ENCODE results near the gene TRPM2.

Gene TRPM2

DNA sequence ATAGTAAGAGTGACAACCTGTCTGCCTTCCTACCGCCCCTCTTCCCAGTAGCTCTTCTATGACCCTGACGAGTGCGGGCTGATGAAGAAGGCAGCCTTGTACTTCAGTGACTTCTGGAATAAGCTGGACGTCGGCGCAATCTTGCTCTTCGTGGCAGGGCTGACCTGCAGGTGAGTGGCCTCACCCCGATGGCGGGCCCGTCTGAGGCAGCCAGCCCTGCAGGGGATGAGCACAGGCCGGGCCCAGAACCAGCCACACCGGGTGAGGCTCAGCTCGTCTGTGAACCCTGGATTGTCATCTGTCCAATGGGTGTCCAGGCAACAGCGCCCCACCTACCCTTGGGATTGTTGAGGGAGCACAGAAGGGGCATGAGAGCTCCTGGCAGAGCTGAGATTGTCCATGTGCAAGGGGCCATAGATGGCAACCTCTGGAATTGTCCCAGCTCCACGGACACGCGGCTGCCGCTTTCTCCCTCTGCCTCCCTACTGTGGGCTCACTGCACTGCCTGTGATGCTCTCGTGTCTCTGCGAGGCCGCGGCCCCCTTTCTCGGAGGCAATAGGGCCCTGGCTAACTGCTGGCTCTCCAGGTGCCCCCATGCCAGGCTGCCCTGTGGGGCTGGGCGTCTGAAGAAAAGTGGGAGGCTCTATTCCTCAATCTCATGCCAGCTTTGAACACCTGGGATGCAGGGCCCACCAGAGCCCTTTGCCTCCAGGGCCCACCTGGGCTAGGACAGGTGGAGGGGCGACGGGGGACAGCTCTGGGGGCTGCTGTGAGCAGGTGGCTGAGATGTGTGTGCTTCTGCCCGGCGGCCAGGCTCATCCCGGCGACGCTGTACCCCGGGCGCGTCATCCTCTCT lies 51.9 kb downstream of the TRPM2 start:
- no peaks in the 10 kb centered on the region for H4K20me1 ChIP-seq (ENCODE audit: insufficient read depth, low read length)
- H2AFZ ChIP-seq (ENCODE audit: low read depth, low read length), result no peak overlapping the region
- H3K4me3 ChIP-seq (ENCODE audit: low read depth in 1 of 2, low read length in 2 of 2), result no peak overlapping the region
- DNase-seq (no peak), ATAC-seq (ENCODE audit: insufficient read depth, low read depth) (no peak)
- H3K9me3 ChIP-seq (ENCODE audit: insufficient read depth, low read length, severe bottlenecking), result peaks cover 9% of the 10 kb centered on the region
- H3K36me3 ChIP-seq (ENCODE audit: insufficient read depth, low read length), result no peaks in the 10 kb centered on the region
- no peaks in the 10 kb centered on the region for H3K4me1 ChIP-seq (ENCODE audit: insufficient read depth, low read length)
- H3K4me2 ChIP-seq (ENCODE audit: insufficient read depth, low read length), result no peak overlapping the region
- H3K27me3 ChIP-seq (ENCODE audit: insufficient read depth, low read length, poor library complexity), result no peaks in the 10 kb centered on the region
- no peak overlapping the region for H3K27ac ChIP-seq (ENCODE audit: low read length)
- TF ChIP-seq, protein P1, sequence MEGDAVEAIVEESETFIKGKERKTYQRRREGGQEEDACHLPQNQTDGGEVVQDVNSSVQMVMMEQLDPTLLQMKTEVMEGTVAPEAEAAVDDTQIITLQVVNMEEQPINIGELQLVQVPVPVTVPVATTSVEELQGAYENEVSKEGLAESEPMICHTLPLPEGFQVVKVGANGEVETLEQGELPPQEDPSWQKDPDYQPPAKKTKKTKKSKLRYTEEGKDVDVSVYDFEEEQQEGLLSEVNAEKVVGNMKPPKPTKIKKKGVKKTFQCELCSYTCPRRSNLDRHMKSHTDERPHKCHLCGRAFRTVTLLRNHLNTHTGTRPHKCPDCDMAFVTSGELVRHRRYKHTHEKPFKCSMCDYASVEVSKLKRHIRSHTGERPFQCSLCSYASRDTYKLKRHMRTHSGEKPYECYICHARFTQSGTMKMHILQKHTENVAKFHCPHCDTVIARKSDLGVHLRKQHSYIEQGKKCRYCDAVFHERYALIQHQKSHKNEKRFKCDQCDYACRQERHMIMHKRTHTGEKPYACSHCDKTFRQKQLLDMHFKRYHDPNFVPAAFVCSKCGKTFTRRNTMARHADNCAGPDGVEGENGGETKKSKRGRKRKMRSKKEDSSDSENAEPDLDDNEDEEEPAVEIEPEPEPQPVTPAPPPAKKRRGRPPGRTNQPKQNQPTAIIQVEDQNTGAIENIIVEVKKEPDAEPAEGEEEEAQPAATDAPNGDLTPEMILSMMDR (IDR thresholded peaks at IDR 0.05; ENCODE audit: borderline replicate concordance, extremely low read depth, low read length, poor library complexity, severe bottlenecking), result no peak
- no peak for TF ChIP-seq EZH2 (IDR thresholded peaks at IDR 0.05; ENCODE audit: borderline replicate concordance, low read depth, low read length, severe bottlenecking)
- no peak overlapping the region for H3K9ac ChIP-seq (ENCODE audit: low read depth, low read length)
- H3K79me2 ChIP-seq (ENCODE audit: insufficient read depth, low read length), result no peaks in the 10 kb centered on the region

DNA sequence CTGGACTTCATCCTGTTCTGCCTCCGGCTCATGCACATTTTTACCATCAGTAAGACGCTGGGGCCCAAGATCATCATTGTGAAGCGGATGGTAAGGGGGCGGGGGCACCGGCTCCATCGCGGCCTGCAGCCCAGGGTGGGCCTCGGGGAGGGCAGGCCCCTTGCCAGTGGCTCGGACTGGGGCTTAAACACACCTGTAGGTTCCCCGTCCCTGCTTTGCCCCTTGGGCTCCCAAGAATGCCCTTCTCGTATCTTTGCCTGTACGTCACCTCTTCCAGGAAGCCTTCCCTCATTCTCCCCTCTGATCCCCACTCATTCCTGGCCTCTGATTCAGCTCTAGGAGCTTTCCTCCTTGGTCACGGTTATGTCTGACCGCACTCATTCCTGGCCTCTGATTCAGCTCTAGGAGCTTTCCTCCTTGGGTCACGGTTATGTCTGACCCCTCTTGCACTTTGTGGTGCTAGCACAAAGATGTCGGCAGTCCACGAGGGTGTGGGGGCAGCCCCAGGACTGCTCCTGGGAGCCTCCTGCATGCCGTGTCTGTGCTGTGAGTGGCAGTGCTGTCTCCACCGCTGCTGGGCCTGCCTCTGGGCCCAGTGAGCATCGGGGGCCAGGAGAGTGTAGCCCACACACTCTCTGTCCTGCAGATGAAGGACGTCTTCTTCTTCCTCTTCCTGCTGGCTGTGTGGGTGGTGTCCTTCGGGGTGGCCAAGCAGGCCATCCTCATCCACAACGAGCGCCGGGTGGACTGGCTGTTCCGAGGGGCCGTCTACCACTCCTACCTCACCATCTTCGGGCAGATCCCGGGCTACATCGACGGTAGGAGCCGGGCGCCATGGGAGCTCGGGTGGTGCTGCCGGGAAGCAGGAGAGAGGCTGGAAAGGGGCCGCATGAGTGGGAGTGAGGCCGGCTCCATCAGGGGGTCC lies 52.8 kb downstream of the TRPM2 start:
- Histone ChIP-seq H2AFZ (ENCODE audit: low read depth, low read length) (no peak overlapping the region), H3K79me2 (ENCODE audit: insufficient read depth, low read length) (no peaks in the 10 kb centered on the region), H3K27ac (ENCODE audit: low read length) (no peak overlapping the region), H3K27me3 (ENCODE audit: insufficient read depth, low read length, poor library complexity) (no peaks in the 10 kb centered on the region), H4K20me1 (ENCODE audit: insufficient read depth, low read length) (no peaks in the 10 kb centered on the region), H3K4me2 (ENCODE audit: insufficient read depth, low read length) (no peak overlapping the region), H3K9me3 (ENCODE audit: insufficient read depth, low read length, severe bottlenecking) (peaks cover 9% of the 10 kb centered on the region), H3K4me1 (ENCODE audit: insufficient read depth, low read length) (no peaks in the 10 kb centered on the region), H3K9ac (ENCODE audit: low read depth, low read length) (no peak overlapping the region), H3K4me3 (ENCODE audit: low read depth in 1 of 2, low read length in 2 of 2) (no peak overlapping the region), H3K36me3 (ENCODE audit: insufficient read depth, low read length) (no peaks in the 10 kb centered on the region)
- TF ChIP-seq EZH2 (IDR thresholded peaks at IDR 0.05; ENCODE audit: borderline replicate concordance, low read depth, low read length, severe bottlenecking), result no peak
- TF ChIP-seq, protein P1 (IDR thresholded peaks at IDR 0.05; ENCODE audit: borderline replicate concordance, extremely low read depth, low read length, poor library complexity, severe bottlenecking), result no peak
- ATAC-seq (ENCODE audit: insufficient read depth, low read depth), result no peak
- no peak for DNase-seq

DNA sequence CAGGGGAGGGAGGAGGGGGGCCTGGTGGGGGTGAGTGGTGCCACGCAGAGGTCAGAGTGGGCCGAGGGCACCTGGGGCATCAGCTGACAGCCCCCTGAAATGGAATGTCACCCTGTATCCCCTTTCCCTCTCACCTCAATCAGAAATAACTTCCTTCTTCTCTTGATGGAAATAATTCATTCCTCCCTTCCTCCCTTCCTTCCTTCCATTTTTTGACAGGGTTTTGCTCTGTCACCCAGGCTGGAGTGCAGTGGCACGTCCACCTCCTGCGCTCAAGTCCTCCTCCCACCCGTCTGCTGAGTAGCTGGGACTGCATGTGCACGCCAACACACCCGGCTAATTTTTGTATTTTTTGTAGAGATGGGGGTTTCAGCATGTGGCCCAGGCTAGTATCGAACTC lies 53.5 kb downstream of the TRPM2 start:
- no peak for ATAC-seq (ENCODE audit: insufficient read depth, low read depth)
- no peak overlapping the region for H3K9ac ChIP-seq (ENCODE audit: low read depth, low read length)
- H3K9me3 ChIP-seq (ENCODE audit: insufficient read depth, low read length, severe bottlenecking), result peaks cover 9% of the 10 kb centered on the region
- H3K36me3 ChIP-seq (ENCODE audit: insufficient read depth, low read length), result no peaks in the 10 kb centered on the region
- no peak for DNase-seq
- no peak for TF ChIP-seq EZH2 (IDR thresholded peaks at IDR 0.05; ENCODE audit: borderline replicate concordance, low read depth, low read length, severe bottlenecking)
- TF ChIP-seq, protein P1 (IDR thresholded peaks at IDR 0.05; ENCODE audit: borderline replicate concordance, extremely low read depth, low read length, poor library complexity, severe bottlenecking), result no peak
- no peak overlapping the region for H3K4me2 ChIP-seq (ENCODE audit: insufficient read depth, low read length)
- H4K20me1 ChIP-seq (ENCODE audit: insufficient read depth, low read length), result no peaks in the 10 kb centered on the region
- H3K27ac ChIP-seq (ENCODE audit: low read length), result no peak overlapping the region
- no peaks in the 10 kb centered on the region for H3K4me1 ChIP-seq (ENCODE audit: insufficient read depth, low read length)
- H3K79me2 ChIP-seq (ENCODE audit: insufficient read depth, low read length), result no peaks in the 10 kb centered on the region
- no peaks in the 10 kb centered on the region for H3K27me3 ChIP-seq (ENCODE audit: insufficient read depth, low read length, poor library complexity)
- H3K4me3 ChIP-seq (ENCODE audit: low read depth in 1 of 2, low read length in 2 of 2), result no peak overlapping the region
- no peak overlapping the region for H2AFZ ChIP-seq (ENCODE audit: low read depth, low read length)

Data from DND-41 (cell line).